ENCODE data around the gene TNRC6B.

The TNRC6B gene

DNA sequence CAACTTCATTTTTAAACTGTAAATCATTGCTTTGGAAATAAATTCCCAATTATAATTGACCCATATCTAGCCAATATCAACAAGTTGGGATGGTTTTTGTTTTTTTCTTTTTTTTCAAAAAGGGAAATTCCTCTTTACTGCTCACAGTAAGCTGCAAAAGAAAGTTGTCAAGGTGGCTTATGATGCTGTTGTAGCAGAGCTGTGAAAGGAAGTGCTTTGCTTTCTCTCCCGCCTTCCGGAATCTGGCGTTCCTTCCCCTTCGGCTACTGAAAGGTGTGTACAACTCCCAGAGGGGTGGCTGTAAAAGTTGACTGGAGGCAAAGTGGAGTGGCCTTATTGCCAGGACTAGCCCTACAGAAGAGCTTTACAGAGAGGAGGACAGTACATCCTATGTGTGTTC, 152.4 kb downstream of the TNRC6B start:
- TF ChIP-seq NFRKB (IDR thresholded peaks at IDR 0.05) = no peak
- TF ChIP-seq LEF1 (IDR thresholded peaks at IDR 0.05; ENCODE audit: borderline replicate concordance) = no peak
- no peak for TF ChIP-seq FOXA1 (IDR thresholded peaks at IDR 0.05)
- DNase-seq (ENCODE audit: extremely low spot score) = no peak

DNA sequence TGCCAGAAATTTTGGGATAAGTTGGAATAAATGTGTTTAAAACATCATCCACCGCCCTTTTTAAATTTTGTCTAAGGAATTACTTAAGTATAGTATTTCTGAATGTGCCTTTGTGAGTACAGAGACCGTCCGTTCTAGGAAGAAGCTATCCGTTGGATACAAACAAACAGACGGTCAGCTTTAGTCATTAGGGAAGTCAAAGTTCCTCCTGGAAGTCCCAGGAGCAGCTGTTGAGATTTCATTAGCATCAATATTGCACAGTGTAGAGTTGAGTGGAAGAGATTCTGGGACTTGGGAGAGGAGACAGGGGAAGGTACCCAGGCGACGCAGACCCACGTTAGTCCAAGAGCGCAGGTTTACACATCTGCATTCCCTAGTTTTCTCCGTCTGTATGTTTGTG, 152.9 kb downstream of the TNRC6B start:
- ChIA-PET CTCF (no interaction called here), POLR2A (interaction anchor here (1.8 kb wide), 1 partner anchor 16 kb away, joined by 10 read pairs; the partner anchor contains the start of gene ADSL)
- DNase-seq (ENCODE audit: extremely low spot score) = no peak
- TF ChIP-seq L3MBTL2 (conservative IDR thresholded peaks at IDR 0.05) = no peak
- no peak for TF ChIP-seq NFRKB (IDR thresholded peaks at IDR 0.05)
- TF ChIP-seq SP1 (IDR thresholded peaks at IDR 0.05) = no peak
- no peak for TF ChIP-seq ARNT (IDR thresholded peaks at IDR 0.05)
- no peak for TF ChIP-seq ZNF384 (IDR thresholded peaks at IDR 0.05)
- TF ChIP-seq CTBP1 (IDR thresholded peaks at IDR 0.05; ENCODE audit: borderline replicate concordance) = no peak
- TF ChIP-seq SUZ12 (IDR thresholded peaks at IDR 0.05) = no peak
- TF ChIP-seq, protein P1, sequence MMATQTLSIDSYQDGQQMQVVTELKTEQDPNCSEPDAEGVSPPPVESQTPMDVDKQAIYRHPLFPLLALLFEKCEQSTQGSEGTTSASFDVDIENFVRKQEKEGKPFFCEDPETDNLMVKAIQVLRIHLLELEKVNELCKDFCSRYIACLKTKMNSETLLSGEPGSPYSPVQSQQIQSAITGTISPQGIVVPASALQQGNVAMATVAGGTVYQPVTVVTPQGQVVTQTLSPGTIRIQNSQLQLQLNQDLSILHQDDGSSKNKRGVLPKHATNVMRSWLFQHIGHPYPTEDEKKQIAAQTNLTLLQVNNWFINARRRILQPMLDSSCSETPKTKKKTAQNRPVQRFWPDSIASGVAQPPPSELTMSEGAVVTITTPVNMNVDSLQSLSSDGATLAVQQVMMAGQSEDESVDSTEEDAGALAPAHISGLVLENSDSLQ (IDR thresholded peaks at IDR 0.05) = no peak
- TF ChIP-seq HDGF (IDR thresholded peaks at IDR 0.05; ENCODE audit: borderline replicate concordance) = no peak

More for the DNA sequence above, 152.4 kb downstream of the TNRC6B start:
- POLR2A ChIA-PET = interaction anchor here (1.8 kb wide), 1 partner anchor 16 kb away, joined by 10 read pairs; the partner anchor contains the start of gene ADSL
- CTCF ChIA-PET = no interaction called here

DNA sequence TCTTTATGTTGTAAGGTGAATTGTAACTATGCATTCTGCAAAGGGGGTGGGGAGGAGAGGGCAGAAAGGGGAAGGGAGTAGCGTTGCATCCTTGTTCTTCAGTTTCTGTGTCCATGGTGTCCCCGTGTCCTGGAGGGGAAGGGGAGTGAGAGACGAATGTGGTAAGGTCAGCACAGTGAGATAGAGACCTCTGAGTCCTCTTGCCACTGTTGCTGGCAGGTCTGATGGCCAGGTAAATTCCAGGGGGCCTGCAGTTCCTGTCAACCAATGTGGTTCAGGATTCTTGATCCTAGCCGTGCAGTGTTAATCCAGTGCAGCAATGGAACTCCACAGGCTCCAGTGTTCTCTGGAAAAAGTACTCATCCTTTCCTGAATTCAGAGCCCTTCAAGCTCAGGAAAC, 154.0 kb downstream of the TNRC6B start:
- ChIA-PET POLR2A (interaction anchor here (1.3 kb wide), 1 partner anchor 14 kb away, joined by 4 read pairs; the partner anchor contains the start of gene ADSL), CTCF (no interaction called here)
- TF ChIP-seq SUZ12 (IDR thresholded peaks at IDR 0.05) = no peak
- no peak for TF ChIP-seq HDGF (IDR thresholded peaks at IDR 0.05; ENCODE audit: borderline replicate concordance)
- no peak for TF ChIP-seq SP1 (IDR thresholded peaks at IDR 0.05)
- TF ChIP-seq NFRKB (IDR thresholded peaks at IDR 0.05) = no peak
- no peak for TF ChIP-seq L3MBTL2 (conservative IDR thresholded peaks at IDR 0.05)
- TF ChIP-seq FOXA1 (IDR thresholded peaks at IDR 0.05) = no peak
- TF ChIP-seq ELF4 (IDR thresholded peaks at IDR 0.05) = no peak
- no peak for TF ChIP-seq BHLHE40 (IDR thresholded peaks at IDR 0.05; ENCODE audit: borderline replicate concordance)
- TF ChIP-seq CTBP1 (IDR thresholded peaks at IDR 0.05; ENCODE audit: borderline replicate concordance) = no peak
- no peak for TF ChIP-seq TARDBP (IDR thresholded peaks at IDR 0.05)
- no peak for TF ChIP-seq LEF1 (IDR thresholded peaks at IDR 0.05; ENCODE audit: borderline replicate concordance)
- no peak for DNase-seq (ENCODE audit: extremely low spot score)

DNA sequence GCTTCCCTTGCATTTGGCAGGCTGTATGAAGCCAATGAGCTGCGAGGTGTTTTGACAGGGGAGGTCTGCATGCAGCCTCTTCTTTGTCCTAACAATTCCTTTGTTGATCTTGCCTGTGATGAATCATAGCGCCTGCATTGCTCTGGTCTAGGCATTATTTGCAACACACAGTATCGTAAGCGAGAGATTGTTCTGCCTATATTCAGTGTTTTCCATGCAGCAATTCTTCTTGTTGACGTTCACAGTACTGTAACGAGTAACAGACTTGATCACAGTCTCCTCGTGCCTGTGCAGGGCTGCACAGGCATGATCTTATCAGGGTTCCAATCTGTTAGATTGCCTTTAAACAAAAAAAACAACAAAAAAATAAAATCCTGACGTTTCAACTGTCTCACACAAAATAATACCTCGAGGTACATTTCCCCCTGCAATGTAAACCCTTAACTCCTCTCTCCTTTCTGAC, 154.6 kb downstream of the TNRC6B start:
- no peak for DNase-seq (ENCODE audit: extremely low spot score)
- ChIA-PET POLR2A (interaction anchor here (1.3 kb wide), 1 partner anchor 14 kb away, joined by 4 read pairs; the partner anchor contains the start of gene ADSL), CTCF (no interaction called here)
- TF ChIP-seq NFRKB (IDR thresholded peaks at IDR 0.05) (no peak), TARDBP (IDR thresholded peaks at IDR 0.05) (no peak), LEF1 (IDR thresholded peaks at IDR 0.05; ENCODE audit: borderline replicate concordance) (no peak), BHLHE40 (IDR thresholded peaks at IDR 0.05; ENCODE audit: borderline replicate concordance) (no peak)
- TF ChIP-seq, protein P1 (IDR thresholded peaks at IDR 0.05) = no peak

DNA sequence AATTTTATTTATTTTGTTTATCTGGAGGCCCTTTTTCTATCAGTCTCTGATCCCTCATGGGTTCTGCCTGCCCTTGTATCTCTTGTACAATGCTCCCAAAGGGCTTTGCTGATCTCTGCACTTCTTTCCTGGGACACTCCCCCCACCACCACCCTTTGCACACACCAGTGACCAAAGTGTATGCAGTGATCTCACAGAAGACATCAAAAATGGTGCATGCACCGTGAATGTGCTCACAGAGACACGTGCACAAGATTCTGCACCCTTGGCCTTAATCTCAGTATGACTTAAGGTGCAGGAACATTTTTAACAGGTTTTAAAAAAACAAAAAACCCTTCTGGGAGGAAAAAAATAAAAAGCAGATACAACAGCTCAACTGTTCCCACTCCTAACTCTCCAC, 156.3 kb downstream of the TNRC6B start:
- no peak for TF ChIP-seq SP1 (IDR thresholded peaks at IDR 0.05)
- TF ChIP-seq ZNF384 (IDR thresholded peaks at IDR 0.05) = no peak
- no peak for DNase-seq (ENCODE audit: extremely low spot score)
- CTCF ChIA-PET = no interaction called here
- POLR2A ChIA-PET = interaction anchor here (1.5 kb wide), 1 partner anchor 12 kb away, joined by 5 read pairs; the partner anchor contains the start of gene ADSL

DNA sequence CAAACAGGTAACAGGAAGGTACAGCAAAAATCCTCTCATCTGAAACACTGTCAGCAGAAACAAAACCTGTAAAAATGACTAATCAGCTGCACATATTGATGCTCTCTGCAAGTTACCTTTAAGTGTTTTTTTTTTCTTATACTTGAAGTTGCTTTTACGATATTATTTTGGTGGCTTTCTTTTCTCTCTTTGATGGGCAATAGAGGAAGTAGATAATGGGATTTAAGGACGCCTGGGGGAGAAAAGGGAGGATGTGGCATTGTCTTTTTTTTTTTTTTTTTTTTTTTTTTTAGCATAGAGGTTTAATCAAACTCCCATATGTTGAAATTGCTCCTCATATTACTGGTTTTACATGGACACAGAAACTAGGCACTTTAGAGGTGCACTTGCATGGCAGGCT, 157.2 kb downstream of the TNRC6B start:
- no peak for TF ChIP-seq BHLHE40 (IDR thresholded peaks at IDR 0.05; ENCODE audit: borderline replicate concordance)
- peak; percentile 59; the same call in 1 of the 2 replicates for TF ChIP-seq ZNF384 (IDR thresholded peaks at IDR 0.05)
- DNase-seq (ENCODE audit: extremely low spot score) = no peak
- ChIA-PET CTCF (no interaction called here), POLR2A (no interaction called here)

DNA sequence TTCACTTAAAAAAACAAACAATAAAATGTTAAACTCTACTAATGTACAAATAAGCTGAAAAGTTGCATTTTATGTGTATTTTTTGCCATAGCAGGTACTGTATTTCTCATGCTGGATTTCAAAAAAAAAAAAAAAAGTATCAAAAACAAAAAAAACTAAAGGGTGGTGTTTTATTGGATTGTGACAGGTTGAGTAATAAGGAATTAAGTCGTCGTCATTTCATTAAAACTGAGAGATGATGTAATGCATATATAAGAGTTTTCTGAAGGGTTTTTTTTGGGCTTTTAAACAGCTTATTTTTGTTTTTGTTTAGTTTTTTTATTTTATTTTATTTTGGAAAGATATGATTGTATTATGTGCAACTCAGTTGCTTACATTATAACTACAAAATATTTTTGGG, 157.6 kb downstream of the TNRC6B start:
- DNase-seq (ENCODE audit: extremely low spot score) = no peak
- POLR2A ChIA-PET = interaction anchor here (0.8 kb wide), 1 partner anchor 11 kb away, joined by 3 read pairs; the partner anchor contains the start of gene ADSL
- TF ChIP-seq, protein P1 (IDR thresholded peaks at IDR 0.05) = peak; percentile 41
- TF ChIP-seq ELF4 (IDR thresholded peaks at IDR 0.05) = no peak
- CTCF ChIA-PET = interaction anchor here (0.7 kb wide), 1 partner anchor 18 kb away, joined by 4 read pairs; no protein-coding TSS in a partner anchor

DNA sequence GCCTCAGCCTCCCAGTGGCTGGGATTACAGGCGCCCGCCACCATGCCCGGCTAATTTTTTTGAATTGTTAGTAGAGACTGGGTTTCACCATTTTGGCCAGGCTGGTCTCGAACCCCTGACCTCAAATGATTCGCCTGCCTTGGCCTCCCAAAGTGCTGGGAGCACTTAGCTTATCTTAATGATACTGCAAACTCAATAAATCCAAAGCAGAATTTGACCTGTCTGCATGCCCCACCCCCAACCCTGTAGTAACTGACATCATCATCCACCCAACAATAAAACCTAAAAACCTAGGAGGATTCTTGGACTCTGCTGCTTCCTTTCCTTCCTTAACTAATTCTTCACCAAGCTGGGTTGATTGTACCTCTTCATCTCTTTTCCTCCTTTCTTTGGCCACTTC, 162.3 kb downstream of the TNRC6B start:
- DNase-seq (ENCODE audit: extremely low spot score) = no peak
- no peak for TF ChIP-seq ELF4 (IDR thresholded peaks at IDR 0.05)
- TF ChIP-seq, protein P1 (IDR thresholded peaks at IDR 0.05) = peak; percentile 81
- ChIA-PET CTCF (interaction anchor here (0.7 kb wide), 1 partner anchor 184 kb away, joined by 3 read pairs; no protein-coding TSS in a partner anchor), POLR2A (interaction anchor here (1.9 kb wide), 1 partner anchor 296 kb away, joined by 6 read pairs; no protein-coding TSS in a partner anchor)

Measured in HEK293T (cell line).